Fibroblast of lung (primary cell): Measurements from ENCODE around the gene ARHGAP45. TPM values are rescaled to one million over a fixed set of nuclear protein-coding genes. Genes with fewer than 3 reads are reported as not detected.

Source experiments
- DNase-seq, 2 donors: peaks; one replicate each; pipeline versions ENCODE4 v3.0.0 to v3.0.0-alpha.2; 2010; ENCODE audit warnings: low read depth in 2 of 2
- H2AFZ ChIP-seq: 2 replicates; pipeline ENCODE4 v1.5.1; 2012; ENCODE audit warnings: low read length, control low read depth, inconsistent platforms
- H3K27ac ChIP-seq: 2 replicates; pipeline ENCODE4 v1.5.1; 2011; ENCODE audit warnings: low read length, control low read depth; ENCODE audit not compliant: insufficient read depth
- H3K27me3 ChIP-seq: 2 replicates; pipeline ENCODE4 v1.5.1; 2011; ENCODE audit warnings: mild to moderate bottlenecking, low read length; ENCODE audit not compliant: control insufficient read depth, insufficient read depth
- H3K36me3 ChIP-seq: 2 replicates; pipeline ENCODE4 v1.5.1; 2011; ENCODE audit warnings: low read length; ENCODE audit not compliant: control insufficient read depth, insufficient read depth
- H3K4me1 ChIP-seq: 2 replicates; pipeline ENCODE4 v1.5.1; 2011; ENCODE audit warnings: low read length; ENCODE audit not compliant: control insufficient read depth, insufficient read depth; ENCODE audit errors: extremely low read depth
- H3K4me2 ChIP-seq: 2 replicates; pipeline ENCODE4 v1.5.1; 2011; ENCODE audit warnings: low read length, control low read depth; ENCODE audit not compliant: insufficient read depth; ENCODE audit errors: extremely low read depth
- H3K4me3 ChIP-seq, 4 experiments: fragments of 200-600 bp in 1 of 4; sonication (generic) in 1 of 4; replicated peaks in 1 of 4; 2 replicates each; pipeline ENCODE4 v1.5.1; 2011 to 2016; ENCODE audit warnings: low read length in 4 of 4, low read depth in 3 of 4, mild to moderate bottlenecking in 3 of 4, control low read depth in 2 of 4, inconsistent platforms in 1 of 4, mixed read lengths in 1 of 4; ENCODE audit not compliant: insufficient read depth in 1 of 4; ENCODE audit errors: control extremely low read depth in 1 of 4
- H3K79me2 ChIP-seq: 2 replicates; pipeline ENCODE4 v1.5.1; 2012; ENCODE audit warnings: mild to moderate bottlenecking, low read length, inconsistent platforms; ENCODE audit not compliant: control insufficient read depth, insufficient read depth
- H3K9ac ChIP-seq: 2 replicates; pipeline ENCODE4 v1.5.1; 2011; ENCODE audit warnings: mild to moderate bottlenecking, low read length, control low read depth; ENCODE audit not compliant: insufficient read depth
- H3K9me3 ChIP-seq: 2 replicates; pipeline ENCODE4 v1.5.1; 2012; ENCODE audit warnings: low read depth, low read length; ENCODE audit not compliant: control insufficient read depth, insufficient read depth
- H4K20me1 ChIP-seq: 2 replicates; pipeline ENCODE4 v1.5.1; 2011; ENCODE audit warnings: low read length; ENCODE audit not compliant: control insufficient read depth, insufficient read depth; ENCODE audit errors: extremely low read depth
- EZH2 ChIP-seq: IDR thresholded peaks from 2 replicates; pipeline ENCODE4 v1.5.1; 2012; ENCODE audit warnings: low read length, control low read depth, mild to moderate bottlenecking; ENCODE audit errors: missing control alignments
- polyA plus RNA-seq, 2 donors: library from polyadenylated mRNA; depleted of rRNA in 1 of 2; stranded (reverse) in 1 of 2; unstranded in 1 of 2; fragments of >200 nt; gene quantifications; 2 replicates each; pipeline ENCODE4 v1.2.1, GENCODE V29; 2011 to 2012; ENCODE audit warnings: missing spikeins in 1 of 2
- total RNA-seq: library from RNA; depleted of rRNA; stranded (reverse); fragments of >200 nt; gene quantifications from 2 replicates; pipeline ENCODE4 v1.2.1, GENCODE V29; 2014
- TF ChIP-seq, protein P1 (sequence below), 2 donors: IDR thresholded peaks in 1 of 2; conservative IDR thresholded peaks in 1 of 2; 1 replicate in 1 of 2; 2 replicates in 1 of 2; pipeline ENCODE4 v1.5.1; 2011 to 2012; ENCODE audit warnings: low read length in 2 of 2, control low read depth in 1 of 2, inconsistent platforms in 1 of 2, low read depth in 1 of 2, mild to moderate bottlenecking in 1 of 2

Gene ARHGAP45
- total and polyA plus RNA-seq, 2 donors (not counting 1 experiment from before 2014, with no cell fraction given): 0.42 to 1.8 TPM

DNA sequence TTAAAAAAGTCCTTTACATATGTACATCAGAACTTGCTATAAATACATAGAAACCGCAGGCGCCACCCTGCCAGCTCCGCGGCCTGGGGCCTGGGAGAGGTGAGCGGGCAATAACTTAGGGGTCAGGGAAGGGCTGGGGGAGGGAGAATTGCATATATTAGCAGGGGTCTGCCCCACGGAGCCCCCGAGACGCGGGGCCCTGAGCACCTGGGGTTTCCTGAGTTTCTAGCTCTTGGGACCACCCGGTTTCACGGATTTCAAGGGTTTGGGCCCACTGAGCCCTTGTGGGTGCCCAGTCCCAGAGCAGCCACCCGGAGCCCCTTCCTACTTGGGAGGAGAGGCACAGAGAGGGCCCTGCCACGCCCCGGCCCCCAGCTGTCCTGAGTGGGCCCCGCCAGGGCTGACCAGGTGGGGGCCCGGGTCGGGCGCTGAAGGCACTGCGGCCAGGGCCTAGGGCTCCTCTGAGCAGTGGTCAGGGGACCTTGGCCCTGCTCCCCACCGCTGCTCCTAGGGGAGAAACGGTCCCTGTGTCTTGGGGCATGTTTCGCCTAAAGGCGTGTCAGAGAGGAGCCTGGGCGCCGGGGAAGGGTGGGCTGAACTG, 40.8 kb downstream of the ARHGAP45 start:
- no peak overlapping the region for H3K9ac ChIP-seq
- peaks cover 52% of the 10 kb centered on the region for H3K36me3 ChIP-seq
- no peak overlapping the region for H3K4me3 ChIP-seq

DNA sequence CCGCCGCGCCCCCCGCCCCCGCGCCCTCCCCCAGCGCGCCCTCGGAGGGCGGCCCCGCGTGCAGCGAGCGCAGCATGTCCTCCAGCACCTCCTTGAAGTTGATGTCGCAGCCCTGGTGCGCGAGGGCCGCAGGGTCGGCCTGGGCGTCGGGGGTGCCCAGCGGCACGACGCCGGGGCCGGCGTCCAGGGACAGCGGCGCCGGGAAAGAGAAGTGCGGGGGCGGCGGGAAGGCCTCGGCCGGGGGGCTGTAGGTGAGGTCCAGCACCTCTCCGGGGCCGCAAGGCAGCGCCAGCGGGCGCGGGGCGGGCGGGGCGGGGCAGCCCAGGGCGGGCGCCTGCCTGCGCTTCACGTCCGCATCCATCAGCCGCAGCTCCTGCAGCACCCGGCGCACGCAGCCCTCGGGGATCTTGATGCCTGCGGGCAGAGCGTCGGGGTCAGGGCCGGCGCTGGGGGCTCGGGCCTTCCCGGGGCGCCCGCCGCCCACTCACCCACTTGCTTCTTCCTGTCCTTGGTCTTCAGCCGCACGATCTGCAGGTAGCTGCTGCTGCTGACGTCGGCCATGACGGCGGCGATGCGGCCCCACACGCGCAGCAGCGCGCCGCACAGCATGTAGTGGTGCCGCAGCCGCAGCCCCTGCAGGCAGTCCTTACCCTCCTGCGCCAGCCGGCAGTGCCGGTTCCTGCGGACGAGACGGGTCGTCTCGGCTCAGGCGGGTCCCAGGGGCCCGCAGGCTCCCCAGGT, 41.5 kb downstream of the ARHGAP45 start:
- Histone ChIP-seq H2AFZ (no peak overlapping the region), H3K36me3 (peaks cover 56% of the 10 kb centered on the region)
- TF ChIP-seq, protein P1, sequence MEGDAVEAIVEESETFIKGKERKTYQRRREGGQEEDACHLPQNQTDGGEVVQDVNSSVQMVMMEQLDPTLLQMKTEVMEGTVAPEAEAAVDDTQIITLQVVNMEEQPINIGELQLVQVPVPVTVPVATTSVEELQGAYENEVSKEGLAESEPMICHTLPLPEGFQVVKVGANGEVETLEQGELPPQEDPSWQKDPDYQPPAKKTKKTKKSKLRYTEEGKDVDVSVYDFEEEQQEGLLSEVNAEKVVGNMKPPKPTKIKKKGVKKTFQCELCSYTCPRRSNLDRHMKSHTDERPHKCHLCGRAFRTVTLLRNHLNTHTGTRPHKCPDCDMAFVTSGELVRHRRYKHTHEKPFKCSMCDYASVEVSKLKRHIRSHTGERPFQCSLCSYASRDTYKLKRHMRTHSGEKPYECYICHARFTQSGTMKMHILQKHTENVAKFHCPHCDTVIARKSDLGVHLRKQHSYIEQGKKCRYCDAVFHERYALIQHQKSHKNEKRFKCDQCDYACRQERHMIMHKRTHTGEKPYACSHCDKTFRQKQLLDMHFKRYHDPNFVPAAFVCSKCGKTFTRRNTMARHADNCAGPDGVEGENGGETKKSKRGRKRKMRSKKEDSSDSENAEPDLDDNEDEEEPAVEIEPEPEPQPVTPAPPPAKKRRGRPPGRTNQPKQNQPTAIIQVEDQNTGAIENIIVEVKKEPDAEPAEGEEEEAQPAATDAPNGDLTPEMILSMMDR (conservative IDR thresholded peaks at IDR 0.05 in 1 of 2, IDR thresholded peaks at IDR 0.05 in 1 of 2; ENCODE audit: low read depth in 1 of 2, low read length in 2 of 2): no peak
- TF ChIP-seq EZH2: no peak

More for the DNA sequence above, 40.8 kb downstream of the ARHGAP45 start:
- no peak for DNase-seq
- Histone ChIP-seq H3K4me2 (no peak overlapping the region), H3K9me3 (no peaks in the 10 kb centered on the region), H3K79me2 (peaks cover 15% of the 10 kb centered on the region), H2AFZ (no peak overlapping the region), H3K4me1 (peaks cover 10% of the 10 kb centered on the region), H4K20me1 (peaks cover 2% of the 10 kb centered on the region), H3K27ac (no peak overlapping the region), H3K27me3 (no peaks in the 10 kb centered on the region)
- TF ChIP-seq, protein P1 (conservative IDR thresholded peaks at IDR 0.05 in 1 of 2, IDR thresholded peaks at IDR 0.05 in 1 of 2; ENCODE audit: low read depth in 1 of 2, low read length in 2 of 2): no peak
- TF ChIP-seq EZH2: no peak

DNA sequence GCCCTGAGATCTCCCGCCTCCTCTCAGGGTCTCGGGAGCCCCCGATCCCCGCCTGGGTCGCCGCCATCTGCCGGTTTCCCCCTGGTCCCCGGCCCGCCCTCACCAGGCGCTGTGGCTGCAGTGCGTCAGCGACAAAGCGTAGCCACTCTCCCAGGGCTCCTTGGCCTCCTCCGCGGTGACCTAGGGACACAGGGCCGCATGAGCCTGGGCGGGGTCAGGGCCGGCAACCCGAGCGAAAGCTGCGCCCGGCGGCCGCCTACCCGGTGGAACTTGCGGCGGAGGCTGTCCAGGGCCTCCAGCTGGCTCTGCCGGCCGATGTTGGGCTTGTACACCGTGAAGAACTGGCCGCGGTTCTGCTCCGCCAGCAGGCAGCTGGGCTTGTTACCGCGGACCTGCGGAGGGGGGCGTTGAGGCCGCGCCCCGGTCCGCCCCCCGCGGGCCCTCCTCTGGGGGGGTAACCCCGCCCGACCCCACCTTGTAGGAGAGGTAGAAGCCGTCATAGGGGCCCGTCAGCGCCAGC, 42.1 kb downstream of the ARHGAP45 start:
- no peak for DNase-seq
- no peaks in the 10 kb centered on the region for H3K9me3 ChIP-seq
- no peak overlapping the region for H3K4me2 ChIP-seq
- no peak overlapping the region for H3K4me3 ChIP-seq
- no peak for TF ChIP-seq EZH2
- TF ChIP-seq, protein P1 (conservative IDR thresholded peaks at IDR 0.05 in 1 of 2, IDR thresholded peaks at IDR 0.05 in 1 of 2; ENCODE audit: low read depth in 1 of 2, low read length in 2 of 2): no peak
- no peak overlapping the region for H3K27ac ChIP-seq
- H3K27me3 ChIP-seq: no peaks in the 10 kb centered on the region
- peaks cover 3% of the 10 kb centered on the region for H4K20me1 ChIP-seq
- H3K4me1 ChIP-seq: peaks cover 9% of the 10 kb centered on the region
- H3K9ac ChIP-seq: no peak overlapping the region
- H3K36me3 ChIP-seq: peaks cover 61% of the 10 kb centered on the region
- H3K79me2 ChIP-seq: peaks cover 15% of the 10 kb centered on the region
- H2AFZ ChIP-seq: no peak overlapping the region

More for the DNA sequence above, 41.5 kb downstream of the ARHGAP45 start:
- Histone ChIP-seq H3K27ac (no peak overlapping the region), H3K4me1 (peaks cover 3% of the 10 kb centered on the region), H3K27me3 (no peaks in the 10 kb centered on the region), H3K9ac (no peak overlapping the region), H4K20me1 (peaks cover 3% of the 10 kb centered on the region), H3K4me3 (no peak overlapping the region), H3K79me2 (peaks cover 15% of the 10 kb centered on the region), H3K4me2 (no peak overlapping the region), H3K9me3 (no peaks in the 10 kb centered on the region)
- no peak for DNase-seq
